A673 (cell line): ENCODE results near the gene GEMIN4.

ENCODE experiments used
- CTCF ChIP-seq: fragments of 300-800, 200-600 bp; sonication (generic); conservative IDR thresholded peaks from 2 replicates; pipeline ENCODE4 v1.5.1; 2017; ENCODE audit warnings: low read depth, mild to moderate bottlenecking, antibody characterized with exemption, low read length, moderate library complexity, mixed read lengths
- EZH2 ChIP-seq: fragments of 200-600 bp; sonication (generic); IDR thresholded peaks from 2 replicates; pipeline ENCODE4 v1.6.1; 2017; ENCODE audit warnings: borderline replicate concordance, low read depth, mild to moderate bottlenecking, mixed read lengths, antibody characterized with exemption, low read length; ENCODE audit not compliant: poor library complexity, severe bottlenecking

GRCh38 chr17:795721-796120 lies 43.7 kb upstream of the GEMIN4 start:
- TF ChIP-seq EZH2 (no peak), CTCF (no peak)
